SU-DHL-6 (cell line): Measurements from ENCODE around the gene EMILIN2.

ENCODE experiments used
- H2AFZ ChIP-seq: fragments of 200-600 bp; sonication (generic); 2 replicates; pipeline ENCODE4 v1.6.1; 2014; ENCODE audit warnings: low read depth, mild to moderate bottlenecking, moderate library complexity, mixed read lengths, antibody characterized with exemption, low read length; ENCODE audit not compliant: severe bottlenecking
- H3F3A ChIP-seq: fragments of 200-600 bp; shearing (Covaris generic); 2 replicates; pipeline ENCODE4 v1.6.0; 2016; ENCODE audit warnings: antibody characterized with exemption, mild to moderate bottlenecking; ENCODE audit not compliant: insufficient read depth
- H3K27ac ChIP-seq: fragments of 200-600 bp; sonication (generic); 2 replicates; pipeline ENCODE4 v1.5.1; 2016; ENCODE audit warnings: low read depth, mild to moderate bottlenecking, low read length, moderate library complexity, mixed read lengths
- H3K27me3 ChIP-seq: fragments of 200-600 bp; sonication (generic), shearing (Covaris generic); 2 replicates; pipeline ENCODE4 v1.6.0; 2014; ENCODE audit warnings: mild to moderate bottlenecking, low read length
- H3K36me3 ChIP-seq: fragments of 200-600 bp; sonication (generic); 2 replicates; pipeline ENCODE4 v1.6.1; 2014; ENCODE audit warnings: mild to moderate bottlenecking, low read length, mixed read lengths
- H3K4me2 ChIP-seq: fragments of 300-600, 200-600 bp; shearing (Covaris generic), sonication (generic); 2 replicates; pipeline ENCODE4 v1.6.0; 2014; ENCODE audit warnings: low read length, low read depth, mild to moderate bottlenecking; ENCODE audit not compliant: poor library complexity, severe bottlenecking
- H3K4me3 ChIP-seq: fragments of 200-600 bp; sonication (generic); 2 replicates; pipeline ENCODE4 v1.5.1; 2014; ENCODE audit warnings: antibody characterized with exemption, low read length, mild to moderate bottlenecking, mixed read lengths; ENCODE audit not compliant: insufficient read depth, poor library complexity, severe bottlenecking
- H3K79me2 ChIP-seq: fragments of 200-600 bp; sonication (generic); 2 replicates; pipeline ENCODE4 v1.6.1; 2014; ENCODE audit warnings: mild to moderate bottlenecking, low read length, moderate library complexity; ENCODE audit not compliant: insufficient read depth
- H3K9ac ChIP-seq: fragments of 200-600 bp; sonication (generic); 2 replicates; pipeline ENCODE4 v1.7.0; 2014; ENCODE audit warnings: mild to moderate bottlenecking, low read length
- H3K9me2 ChIP-seq: fragments of 200-600 bp; sonication (generic); replicated peaks from 2 replicates; pipeline ENCODE4 v1.6.1; 2014; ENCODE audit warnings: low read length; ENCODE audit not compliant: insufficient read depth
- H3K9me3 ChIP-seq: fragments of 200-600 bp; sonication (generic); 2 replicates; pipeline ENCODE4 v1.6.1; 2014; ENCODE audit warnings: low read length, mixed read lengths; ENCODE audit not compliant: insufficient read depth
- H4K20me1 ChIP-seq: fragments of 200-600 bp; sonication (generic); 2 replicates; pipeline ENCODE4 v1.6.1; 2014; ENCODE audit warnings: low read depth, mild to moderate bottlenecking, antibody characterized with exemption, low read length, moderate library complexity, mixed read lengths
- EZH2phosphoT487 ChIP-seq: fragments of 200-600 bp; sonication (generic), shearing (Covaris generic); conservative IDR thresholded peaks from 2 replicates; pipeline ENCODE4 v1.6.1; 2018; ENCODE audit warnings: mild to moderate bottlenecking, antibody characterized with exemption, low read length, moderate library complexity, mixed read lengths
- TF ChIP-seq, protein P1 (sequence below): fragments of 200-600 bp; sonication (generic); IDR thresholded peaks from one replicate; pipeline ENCODE4 v1.5.1; 2017; ENCODE audit warnings: antibody characterized with exemption, mild to moderate bottlenecking, low read length, moderate library complexity; ENCODE audit not compliant: insufficient read depth, poor library complexity, severe bottlenecking

Gene EMILIN2

DNA sequence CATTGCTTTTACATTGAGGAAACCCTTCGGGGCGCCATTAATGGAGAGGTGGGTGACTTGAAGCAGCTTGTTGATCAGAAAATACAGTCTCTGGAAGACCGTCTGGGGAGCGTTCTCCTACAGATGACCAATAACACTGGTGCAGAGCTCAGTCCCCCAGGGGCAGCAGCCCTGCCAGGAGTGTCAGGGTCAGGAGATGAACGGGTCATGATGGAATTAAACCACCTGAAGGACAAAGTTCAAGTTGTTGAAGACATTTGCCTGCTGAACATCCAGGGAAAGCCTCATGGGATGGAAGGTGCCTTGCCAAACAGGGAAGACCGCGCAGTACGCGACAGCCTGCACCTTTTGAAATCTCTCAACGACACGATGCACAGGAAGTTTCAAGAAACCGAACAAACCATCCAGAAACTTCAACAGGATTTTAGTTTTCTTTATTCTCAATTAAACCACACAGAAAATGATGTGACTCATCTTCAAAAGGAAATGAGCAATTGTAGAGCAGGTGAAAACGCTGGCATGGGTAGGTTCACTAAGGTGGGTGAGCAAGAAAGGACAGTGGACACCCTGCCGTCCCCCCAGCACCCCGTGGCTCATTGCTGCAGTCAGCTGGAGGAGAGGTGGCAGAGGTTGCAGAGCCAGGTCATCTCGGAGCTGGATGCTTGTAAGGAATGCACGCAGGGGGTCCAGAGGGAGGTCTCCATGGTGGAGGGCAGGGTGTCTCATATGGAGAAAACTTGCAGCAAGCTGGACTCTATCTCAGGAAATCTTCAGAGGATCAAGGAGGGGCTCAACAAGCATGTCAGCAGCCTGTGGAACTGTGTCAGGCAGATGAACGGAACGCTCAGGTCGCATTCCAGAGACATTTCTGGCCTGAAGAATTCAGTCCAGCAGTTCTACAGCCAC lies 45.0 kb downstream of the EMILIN2 start:
- Histone ChIP-seq H3K27ac (no peak overlapping the region), H3K9me3 (no peaks in the 10 kb centered on the region), H4K20me1 (no peaks in the 10 kb centered on the region), H3K27me3 (no peaks in the 10 kb centered on the region), H3K36me3 (no peaks in the 10 kb centered on the region), H3K9me2 (no peaks in the 10 kb centered on the region), H3K4me3 (no peak overlapping the region), H3F3A (no peaks in the 10 kb centered on the region), H3K79me2 (no peaks in the 10 kb centered on the region), H3K9ac (no peak overlapping the region), H2AFZ (no peak overlapping the region), H3K4me2 (no peak overlapping the region)
- TF ChIP-seq, protein P1, sequence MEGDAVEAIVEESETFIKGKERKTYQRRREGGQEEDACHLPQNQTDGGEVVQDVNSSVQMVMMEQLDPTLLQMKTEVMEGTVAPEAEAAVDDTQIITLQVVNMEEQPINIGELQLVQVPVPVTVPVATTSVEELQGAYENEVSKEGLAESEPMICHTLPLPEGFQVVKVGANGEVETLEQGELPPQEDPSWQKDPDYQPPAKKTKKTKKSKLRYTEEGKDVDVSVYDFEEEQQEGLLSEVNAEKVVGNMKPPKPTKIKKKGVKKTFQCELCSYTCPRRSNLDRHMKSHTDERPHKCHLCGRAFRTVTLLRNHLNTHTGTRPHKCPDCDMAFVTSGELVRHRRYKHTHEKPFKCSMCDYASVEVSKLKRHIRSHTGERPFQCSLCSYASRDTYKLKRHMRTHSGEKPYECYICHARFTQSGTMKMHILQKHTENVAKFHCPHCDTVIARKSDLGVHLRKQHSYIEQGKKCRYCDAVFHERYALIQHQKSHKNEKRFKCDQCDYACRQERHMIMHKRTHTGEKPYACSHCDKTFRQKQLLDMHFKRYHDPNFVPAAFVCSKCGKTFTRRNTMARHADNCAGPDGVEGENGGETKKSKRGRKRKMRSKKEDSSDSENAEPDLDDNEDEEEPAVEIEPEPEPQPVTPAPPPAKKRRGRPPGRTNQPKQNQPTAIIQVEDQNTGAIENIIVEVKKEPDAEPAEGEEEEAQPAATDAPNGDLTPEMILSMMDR, result no peak
- no peak for TF ChIP-seq EZH2phosphoT487

DNA sequence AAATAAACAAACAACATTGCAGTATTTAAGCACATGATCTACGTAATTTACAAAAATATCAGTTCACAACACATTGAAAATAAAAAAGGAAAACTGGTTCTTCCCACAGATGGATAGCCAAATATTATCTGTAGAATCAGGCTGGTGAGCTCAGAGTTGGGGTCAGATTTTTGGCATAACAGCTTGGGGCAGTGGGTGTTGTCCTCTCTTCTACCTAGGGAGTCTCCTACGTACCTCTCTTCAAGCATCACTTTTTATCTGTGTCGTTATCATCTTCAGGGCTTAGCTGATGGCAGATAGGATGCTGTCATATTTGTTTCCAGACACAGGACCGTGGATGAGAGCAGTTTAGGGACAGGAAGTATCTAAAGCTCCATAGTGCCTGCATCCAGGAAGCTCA lies 46.2 kb downstream of the EMILIN2 start:
- Histone ChIP-seq H2AFZ (no peak overlapping the region), H3K9me3 (no peaks in the 10 kb centered on the region), H3K9ac (no peak overlapping the region), H3F3A (no peaks in the 10 kb centered on the region), H3K27ac (no peak overlapping the region), H3K9me2 (no peaks in the 10 kb centered on the region), H3K36me3 (no peaks in the 10 kb centered on the region), H4K20me1 (no peaks in the 10 kb centered on the region), H3K79me2 (no peaks in the 10 kb centered on the region), H3K4me2 (no peak overlapping the region), H3K4me3 (no peak overlapping the region), H3K27me3 (no peaks in the 10 kb centered on the region)
- TF ChIP-seq EZH2phosphoT487, result no peak
- TF ChIP-seq, protein P1, result no peak

DNA sequence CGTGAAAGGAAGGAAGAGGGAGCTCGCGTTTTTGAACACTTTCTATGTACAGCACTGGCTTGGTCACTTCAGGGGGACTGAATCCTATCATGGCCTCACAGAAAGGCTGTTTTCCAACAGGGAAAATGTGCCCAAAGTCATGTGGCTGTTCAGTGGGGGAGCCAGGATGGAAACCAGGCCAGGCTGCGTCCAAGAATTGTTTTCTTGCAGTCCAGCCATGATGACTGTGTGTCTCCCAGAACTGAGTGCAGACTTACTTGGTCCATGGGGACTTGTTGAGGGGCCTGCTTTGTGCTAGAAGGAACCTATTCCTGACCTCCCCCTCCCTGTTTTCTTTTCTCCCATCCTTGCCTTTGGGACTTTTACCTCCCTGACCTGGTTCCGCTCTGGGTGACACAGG lies 46.9 kb downstream of the EMILIN2 start:
- no peaks in the 10 kb centered on the region for H3K36me3 ChIP-seq

More for the DNA sequence above, 46.9 kb downstream of the EMILIN2 start:
- Histone ChIP-seq H3K27me3 (no peaks in the 10 kb centered on the region), H3K27ac (no peak overlapping the region), H4K20me1 (no peaks in the 10 kb centered on the region), H3F3A (no peaks in the 10 kb centered on the region), H3K9me3 (no peaks in the 10 kb centered on the region), H2AFZ (no peak overlapping the region), H3K4me3 (no peak overlapping the region), H3K9ac (no peak overlapping the region), H3K4me2 (no peak overlapping the region), H3K9me2 (no peaks in the 10 kb centered on the region), H3K79me2 (no peaks in the 10 kb centered on the region)
- TF ChIP-seq, protein P1, result no peak
- no peak for TF ChIP-seq EZH2phosphoT487
